GM18867 (cell line): ENCODE measurements around the gene SPN.
"Not testable (repeated sequence)": the region's sequence is repeated elsewhere in the genome, so short reads cannot be mapped to it uniquely, and the experiment has no call there.

ENCODE experiments used
- ATAC-seq: cut with Tn5 transposase; IDR thresholded peaks from one replicate; pipeline ENCODE4 v1.9.1; 2021; ENCODE audit warnings: mild to moderate bottlenecking, moderate library complexity; ENCODE audit not compliant: unreplicated experiment

The SPN gene

DNA sequence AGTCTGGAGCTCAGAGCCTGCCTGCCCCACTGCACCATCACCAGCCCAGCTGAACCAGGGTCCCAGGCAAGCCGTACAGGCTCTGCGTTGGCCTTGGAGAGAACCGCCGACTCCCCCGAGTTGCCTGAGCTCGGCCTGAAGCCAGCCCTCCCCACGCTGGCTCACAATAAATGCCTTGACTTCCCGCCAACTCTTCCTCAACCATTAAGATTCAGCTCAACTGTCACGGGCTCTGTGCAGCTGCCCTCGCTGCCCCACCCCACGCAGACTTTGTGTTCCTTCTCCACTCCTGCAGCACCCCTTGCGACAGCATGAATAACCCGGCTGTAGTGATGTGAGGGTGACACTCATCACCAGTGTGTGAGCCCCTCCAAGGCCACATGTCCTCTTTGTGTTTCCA lies 11.1 kb downstream of the SPN start:
- ATAC-seq: no peak

DNA sequence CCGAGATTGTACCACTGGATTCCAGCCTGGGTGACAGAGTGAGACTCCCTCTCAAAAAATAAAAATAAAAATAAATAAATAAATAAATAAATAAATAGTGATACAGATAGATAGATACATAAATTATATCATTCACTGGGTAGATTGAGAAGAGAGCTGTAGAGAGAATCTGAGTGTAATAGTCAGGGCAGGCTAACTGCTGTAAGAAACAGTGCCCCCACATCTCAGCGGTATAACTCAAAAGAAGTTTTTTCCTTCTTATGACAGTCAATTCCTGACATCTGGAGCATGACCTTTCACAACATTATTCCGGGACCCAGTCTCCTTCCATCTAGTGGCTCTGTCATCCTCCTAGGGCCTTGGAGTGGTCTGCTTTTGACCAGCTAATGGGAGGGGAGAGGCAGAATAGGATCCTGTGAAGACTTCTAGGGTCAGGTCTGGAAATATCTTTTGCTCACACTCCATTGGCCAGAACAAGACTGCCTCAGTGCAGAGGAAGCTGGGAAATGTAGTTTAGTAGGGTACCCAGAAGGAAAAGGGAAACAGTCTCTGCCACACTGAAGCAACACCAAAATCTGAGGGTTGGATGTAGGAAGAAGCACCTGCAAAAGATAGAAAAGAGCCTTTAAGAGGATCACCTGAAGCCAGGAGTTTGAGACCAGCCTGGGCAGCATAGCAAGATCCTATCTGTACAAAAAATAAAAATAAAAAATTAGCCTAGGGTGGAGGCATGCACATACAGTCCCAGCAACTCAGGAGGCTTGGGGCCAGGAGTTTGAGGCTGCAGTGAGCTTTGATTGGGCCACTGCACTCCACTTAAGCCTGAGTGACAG lies 13.0 kb downstream of the SPN start:
- ATAC-seq: no peak

DNA sequence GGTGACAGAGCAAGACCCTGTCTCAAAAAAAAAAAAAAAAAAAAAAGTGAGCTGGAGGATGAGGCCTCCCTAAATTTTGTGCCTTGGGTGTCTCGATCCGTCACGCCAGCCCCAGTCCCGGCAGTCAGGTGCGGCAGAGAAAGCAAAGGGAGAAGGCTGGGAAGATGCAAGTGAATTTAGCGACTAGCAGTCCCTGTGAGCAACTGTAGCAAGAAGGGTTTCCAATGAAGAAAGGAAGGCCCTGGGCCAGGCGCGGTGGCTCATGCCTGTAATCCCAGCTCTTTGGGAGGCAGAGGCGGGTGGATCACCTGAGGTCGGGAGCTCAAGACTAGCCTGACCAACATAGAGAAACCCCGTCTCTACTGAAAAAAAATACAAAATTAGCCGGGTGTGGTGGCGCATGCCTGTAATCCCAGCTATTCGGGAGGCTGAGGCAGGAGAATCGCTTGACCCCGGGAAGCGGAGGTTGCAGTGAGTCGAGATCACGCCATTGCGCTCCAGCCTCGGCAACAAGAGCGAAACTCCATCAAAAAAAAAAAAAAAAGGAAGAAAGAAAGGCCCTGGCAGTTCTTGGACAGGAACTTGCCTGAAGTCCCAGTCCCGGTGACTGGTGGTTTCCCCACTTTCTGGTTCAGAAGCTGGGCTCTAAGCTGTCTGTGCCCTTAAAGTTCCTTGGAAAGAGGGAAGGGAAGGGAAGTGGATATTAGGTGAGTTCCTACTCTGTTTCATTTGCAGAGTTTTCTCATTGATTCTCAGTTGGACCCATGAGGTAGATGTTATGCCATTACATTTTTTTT lies 14.1 kb downstream of the SPN start:
- ATAC-seq: no peak

DNA sequence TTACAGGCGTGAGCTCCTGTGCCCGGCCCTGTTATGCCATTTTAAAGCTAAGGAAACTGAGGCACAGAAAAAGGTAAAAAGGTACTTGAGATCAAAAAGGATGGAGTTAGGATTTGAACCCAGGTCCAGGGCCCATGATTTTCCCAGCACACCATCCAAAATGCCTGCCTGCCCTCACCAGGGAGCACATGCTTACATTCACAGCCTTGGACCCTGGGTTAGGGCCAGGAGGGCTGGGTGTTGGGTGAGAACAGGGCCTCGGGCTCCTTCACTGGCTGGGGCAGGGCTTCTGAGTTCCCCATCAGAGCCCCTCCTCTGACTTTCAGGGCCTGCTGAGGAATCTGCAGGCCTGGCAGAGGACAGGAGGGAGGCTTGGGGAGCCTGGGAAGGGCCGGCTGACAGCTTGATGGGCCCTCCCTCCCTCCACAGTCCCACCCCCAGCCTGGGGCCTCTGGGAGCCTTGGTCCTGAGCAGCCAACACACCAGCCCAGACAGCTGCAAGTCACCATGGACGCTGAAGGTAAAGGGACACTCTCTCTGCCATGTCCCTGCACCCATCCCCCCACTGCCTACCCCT lies 15.7 kb downstream of the SPN start, which contains the start of gene QPRT:
Gene QPRT (plus strand): TSS at position 490 of the 577 bp plus-strand sequence. CDS start 18 bp downstream, at position 508.
- ATAC-seq: no peak

DNA sequence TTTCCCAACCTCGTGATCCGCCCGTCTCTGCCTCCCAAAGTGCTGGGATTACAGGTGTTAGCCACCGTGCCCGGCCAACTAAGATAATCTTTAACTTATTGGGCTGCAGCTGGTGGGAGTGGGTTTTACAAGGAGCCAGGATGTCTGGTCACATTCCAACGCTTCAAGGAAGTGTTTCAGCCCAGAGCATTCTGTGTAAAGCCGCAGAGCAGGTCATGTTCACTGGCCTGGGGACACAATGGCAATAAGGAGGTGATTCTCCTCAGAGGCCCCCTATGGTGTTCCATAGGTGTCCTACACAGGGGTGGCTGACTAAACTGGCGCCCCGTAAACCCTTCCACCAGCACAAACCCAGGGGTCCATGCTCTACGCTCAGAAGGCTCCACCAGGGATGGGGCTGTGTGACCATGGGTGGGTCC lies 17.1 kb downstream of the SPN start:
- no peak for ATAC-seq

DNA sequence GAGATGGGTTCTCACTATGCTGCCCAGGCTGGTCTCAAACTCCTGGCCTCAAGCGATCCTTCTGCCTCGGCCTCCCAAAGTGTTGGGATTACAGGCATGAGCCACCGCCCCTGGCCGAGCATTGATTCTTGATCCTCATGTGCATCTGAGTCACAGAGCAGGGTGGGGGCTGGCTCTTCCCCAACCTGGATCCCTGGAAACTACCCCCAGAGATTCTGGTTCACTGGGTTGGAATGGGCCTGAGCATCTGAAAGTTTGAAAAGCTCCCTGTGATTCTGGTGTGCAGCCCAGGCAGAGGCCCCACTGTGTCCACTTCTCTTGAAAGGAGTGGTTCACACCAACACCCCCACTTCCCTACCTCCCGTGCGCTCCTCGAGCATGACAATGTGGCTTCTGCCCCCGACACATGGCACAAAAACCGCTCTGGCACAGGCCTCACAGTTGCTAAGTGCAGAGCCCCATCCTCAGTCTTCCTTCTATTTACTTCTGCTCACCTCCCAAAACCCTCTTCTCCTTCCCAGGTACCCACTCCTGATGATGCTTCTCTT lies 20.6 kb downstream of the SPN start:
- no peak for ATAC-seq

DNA sequence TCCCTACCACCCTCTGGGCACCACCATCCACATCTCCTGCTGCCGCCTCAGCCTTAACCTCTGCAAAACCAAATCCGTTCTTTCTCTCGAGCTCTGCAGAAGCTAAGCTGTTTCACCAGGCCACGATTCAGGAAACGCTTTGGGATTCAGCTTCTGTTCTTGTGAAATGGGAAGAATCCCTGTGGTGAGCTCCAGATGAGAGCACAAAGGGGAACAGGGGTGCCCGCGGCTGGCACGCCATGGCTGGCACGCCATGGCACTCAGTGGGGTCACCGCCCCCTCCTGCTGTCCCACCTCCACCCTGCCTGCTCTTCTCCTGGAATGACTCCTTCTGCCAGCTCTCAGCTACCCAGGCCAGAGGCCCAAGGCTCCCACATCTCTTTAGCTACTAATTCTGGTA lies 21.6 kb downstream of the SPN start:
- ATAC-seq: no peak

DNA sequence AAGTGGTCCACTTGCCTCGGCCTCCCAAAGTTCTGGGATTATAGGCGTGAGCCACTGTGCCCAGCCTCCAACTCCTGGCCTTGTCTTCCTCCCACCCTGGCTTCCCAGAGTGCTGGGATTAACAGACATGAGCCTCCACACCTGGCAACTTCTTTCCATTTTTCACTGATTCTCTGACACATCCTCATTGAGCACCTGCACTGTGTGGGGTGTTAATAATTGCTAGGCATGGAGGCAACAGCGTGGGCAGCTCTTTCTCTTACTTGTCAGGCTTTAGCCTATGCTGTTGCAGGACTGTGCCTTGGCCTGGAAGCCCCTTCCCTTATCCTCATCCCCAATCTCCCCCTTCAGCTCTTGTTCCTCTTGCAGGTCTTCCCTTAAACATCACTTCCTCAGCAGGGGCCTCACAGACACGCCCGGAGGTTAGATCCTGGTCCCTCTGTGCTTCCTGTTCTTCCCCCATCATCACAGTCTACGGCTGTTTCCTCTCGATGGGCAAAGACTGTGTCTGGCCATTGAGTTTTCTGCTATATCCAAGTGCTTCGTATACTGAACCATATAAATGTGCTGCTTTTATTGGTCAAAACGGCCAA lies 23.8 kb downstream of the SPN start:
- no peak for ATAC-seq

DNA sequence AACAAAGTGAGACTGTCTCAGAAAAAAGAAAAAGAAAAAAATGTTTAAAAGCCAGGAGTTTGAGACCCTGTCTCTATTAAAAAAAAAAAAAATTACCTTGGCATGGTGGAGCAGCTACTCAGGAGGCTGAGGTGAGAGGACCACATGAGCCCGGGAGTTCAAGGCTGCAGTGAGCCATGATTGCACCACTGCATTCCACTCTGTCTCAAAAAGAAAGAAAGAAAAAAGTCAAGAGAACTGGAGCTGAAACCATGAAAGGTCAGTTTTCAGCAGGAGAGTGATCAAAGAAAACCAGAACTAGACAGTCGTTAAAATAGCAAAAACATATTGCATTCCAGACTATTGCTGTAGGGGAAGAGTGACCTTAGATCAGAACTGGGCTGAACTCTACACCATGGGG lies 24.7 kb downstream of the SPN start:
- no peak for ATAC-seq

DNA sequence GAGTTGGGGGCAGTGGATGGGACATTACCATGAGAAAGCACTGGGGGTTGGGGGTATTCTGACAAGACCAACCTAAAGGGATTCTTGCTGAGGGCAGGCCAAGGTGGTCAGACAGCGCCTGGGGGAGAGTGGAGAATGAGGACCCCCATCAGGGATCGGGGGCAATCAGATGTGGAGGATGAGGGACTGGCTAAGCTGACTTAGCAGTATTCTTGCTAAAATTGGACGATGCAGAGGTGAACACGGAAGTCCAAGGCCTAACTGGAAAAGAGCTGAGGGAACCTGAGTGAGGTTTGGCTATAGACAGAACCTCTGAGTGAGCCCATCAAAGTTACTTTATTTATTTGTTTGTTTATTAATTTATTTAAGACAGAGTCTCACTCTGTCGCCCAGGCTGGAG lies 25.1 kb downstream of the SPN start:
- no peak for ATAC-seq

DNA sequence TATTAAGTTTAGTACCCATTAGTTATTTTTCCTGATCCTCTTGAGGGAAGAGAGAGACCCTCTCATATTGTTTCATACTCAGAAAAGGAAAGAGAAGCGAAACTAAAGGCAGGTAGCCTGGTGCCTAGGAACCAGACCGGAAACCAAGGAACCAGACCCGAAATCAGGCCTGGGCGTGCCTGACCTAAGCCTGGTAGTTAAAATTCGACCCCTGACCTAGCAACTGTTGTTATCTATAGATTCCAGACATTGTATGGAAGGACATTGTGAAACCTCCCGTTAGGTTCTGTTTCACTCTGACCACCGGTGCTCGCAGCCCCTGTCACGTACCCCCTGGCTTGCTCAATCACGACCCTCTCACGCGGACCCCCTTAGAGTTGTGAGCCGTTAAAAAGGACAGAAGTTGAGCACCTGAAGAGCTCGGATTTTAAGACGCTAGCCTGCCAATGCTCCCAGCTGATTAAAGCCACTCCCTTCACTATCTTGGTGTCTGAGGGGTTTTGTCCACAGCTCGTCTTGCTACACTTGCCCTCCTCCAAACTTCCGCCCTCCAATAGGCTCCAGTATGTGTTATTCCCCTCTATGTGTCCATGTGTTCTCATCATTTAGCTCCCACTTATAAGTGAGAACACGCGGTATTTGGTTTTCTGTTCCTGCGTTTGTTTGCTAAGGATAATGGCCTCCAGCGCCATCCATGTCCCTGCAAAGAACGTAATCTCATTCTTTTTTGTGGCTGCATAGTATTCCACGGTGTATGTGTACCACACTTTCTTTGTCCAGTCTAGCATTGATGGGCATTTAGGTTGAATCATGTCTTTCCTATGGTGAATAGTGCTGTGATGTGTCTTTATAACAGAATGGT lies 26.7 kb downstream of the SPN start:
- ATAC-seq: not testable (repeated sequence)

DNA sequence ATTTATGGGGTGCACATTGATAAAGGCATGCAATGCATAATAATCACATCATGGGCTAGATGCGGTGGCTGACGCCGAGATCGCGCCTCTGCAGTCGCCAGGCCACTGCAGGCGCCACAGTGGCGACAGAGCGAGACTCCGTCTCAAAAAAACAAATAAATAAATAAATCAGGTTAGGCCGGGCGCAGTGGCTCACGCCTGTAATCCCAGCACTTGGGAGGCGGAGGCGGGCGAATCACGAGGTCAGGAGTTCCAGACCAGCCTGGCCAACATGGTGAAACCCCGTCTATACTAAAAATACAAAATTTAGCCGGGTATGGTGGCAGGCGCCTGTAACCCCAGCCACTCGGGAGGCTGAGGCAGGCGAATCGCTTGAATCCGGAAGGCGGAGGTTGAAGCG lies 29.6 kb downstream of the SPN start:
- not testable (repeated sequence) for ATAC-seq

DNA sequence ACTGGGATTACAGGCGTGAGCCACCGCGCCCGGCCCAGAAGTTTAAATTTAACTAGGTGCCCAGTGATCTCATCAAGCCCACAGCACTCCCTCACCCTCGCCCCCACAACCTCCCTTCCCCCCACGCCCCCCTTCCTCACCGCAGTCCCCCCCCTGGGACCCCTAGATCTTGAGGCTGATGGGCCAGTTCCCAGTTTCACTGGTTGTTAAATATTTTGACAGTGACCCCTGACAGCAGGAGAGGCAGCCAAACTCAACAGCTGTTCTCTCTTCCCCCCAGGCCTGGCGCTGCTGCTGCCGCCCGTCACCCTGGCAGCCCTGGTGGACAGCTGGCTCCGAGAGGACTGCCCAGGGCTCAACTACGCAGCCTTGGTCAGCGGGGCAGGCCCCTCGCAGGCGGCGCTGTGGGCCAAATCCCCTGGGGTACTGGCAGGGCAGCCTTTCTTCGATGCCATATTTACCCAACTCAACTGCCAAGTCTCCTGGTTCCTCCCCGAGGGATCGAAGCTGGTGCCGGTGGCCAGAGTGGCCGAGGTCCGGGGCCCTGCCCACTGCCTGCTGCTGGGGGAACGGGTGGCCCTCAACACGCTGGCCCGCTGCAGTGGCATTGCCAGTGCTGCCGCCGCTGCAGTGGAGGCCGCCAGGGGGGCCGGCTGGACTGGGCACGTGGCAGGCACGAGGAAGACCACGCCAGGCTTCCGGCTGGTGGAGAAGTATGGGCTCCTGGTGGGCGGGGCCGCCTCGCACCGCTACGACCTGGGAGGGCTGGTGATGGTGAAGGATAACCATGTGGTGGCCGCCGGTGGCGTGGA lies 31.5 kb downstream of the SPN start:
- no peak for ATAC-seq

DNA sequence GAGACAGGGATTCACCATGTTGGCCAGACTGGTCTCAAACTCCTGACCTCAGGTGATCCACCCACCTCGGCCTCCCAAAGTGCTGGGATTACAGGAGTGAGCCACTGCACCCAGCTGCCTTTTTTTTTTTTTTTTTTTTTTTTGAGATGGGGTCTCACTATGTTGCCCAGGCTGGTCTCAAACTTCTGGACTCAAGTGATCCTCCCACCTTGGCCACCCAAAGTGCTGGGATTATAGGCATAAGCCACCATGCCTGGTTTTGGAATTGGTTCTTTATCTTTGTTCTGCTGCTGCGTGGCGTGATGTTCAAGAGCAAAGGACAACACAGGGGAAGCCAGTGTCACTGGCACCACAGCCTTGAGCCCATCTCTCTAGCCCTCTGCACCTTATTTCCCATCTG lies 32.6 kb downstream of the SPN start:
- ATAC-seq: not testable (repeated sequence)

DNA sequence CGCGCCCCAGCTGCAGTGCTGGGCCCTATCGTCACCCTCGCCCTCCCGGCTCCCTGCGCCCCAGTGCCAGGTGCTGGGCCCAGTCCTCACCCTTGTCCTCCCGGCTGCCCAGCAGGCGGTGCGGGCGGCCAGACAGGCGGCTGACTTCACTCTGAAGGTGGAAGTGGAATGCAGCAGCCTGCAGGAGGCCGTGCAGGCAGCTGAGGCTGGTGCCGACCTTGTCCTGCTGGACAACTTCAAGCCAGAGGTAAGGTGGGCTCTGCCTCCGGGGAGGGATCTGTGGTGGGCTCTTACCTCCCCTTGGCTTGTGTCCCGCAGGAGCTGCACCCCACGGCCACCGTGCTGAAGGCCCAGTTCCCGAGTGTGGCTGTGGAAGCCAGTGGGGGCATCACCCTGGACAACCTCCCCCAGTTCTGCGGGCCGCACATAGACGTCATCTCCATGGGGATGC lies 33.9 kb downstream of the SPN start:
- ATAC-seq: no peak

DNA sequence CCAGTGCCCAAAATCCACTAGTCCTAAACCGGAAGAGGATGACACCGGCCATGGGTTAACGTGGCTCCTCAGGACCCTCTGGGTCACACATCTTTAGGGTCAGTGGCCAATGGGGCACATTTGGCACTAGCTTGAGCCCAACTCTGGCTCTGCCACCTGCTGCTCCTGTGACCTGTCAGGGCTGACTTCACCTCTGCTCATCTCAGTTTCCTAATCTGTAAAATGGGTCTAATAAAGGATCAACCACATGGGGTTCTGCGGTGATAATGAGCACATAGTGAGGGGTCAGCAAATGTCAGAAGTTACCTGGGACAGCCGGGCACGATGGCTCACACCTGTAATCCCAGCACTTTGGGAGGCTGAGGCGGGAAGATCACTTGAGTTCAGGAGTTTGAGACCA lies 34.3 kb downstream of the SPN start:
- ATAC-seq: no peak

DNA sequence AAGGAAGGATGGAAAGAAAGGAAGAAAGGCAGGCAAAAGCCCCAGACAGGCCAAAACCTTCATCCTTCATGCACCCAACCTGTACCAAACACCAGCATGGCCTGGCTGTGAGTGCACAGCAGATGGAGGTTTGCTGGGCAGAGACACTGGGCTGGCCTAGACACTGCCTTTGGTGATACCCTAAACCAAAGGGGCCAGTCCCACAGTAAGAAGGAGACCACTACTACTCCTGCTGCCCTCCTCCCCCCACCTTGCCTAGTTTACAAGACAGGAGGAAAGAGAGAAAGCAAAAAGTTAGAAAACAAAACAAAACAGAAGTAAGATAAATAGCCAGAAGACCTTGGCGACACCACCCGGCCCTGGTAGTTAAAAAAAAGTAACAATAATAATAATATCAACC lies 35.0 kb downstream of the SPN start:
- ATAC-seq: no peak

DNA sequence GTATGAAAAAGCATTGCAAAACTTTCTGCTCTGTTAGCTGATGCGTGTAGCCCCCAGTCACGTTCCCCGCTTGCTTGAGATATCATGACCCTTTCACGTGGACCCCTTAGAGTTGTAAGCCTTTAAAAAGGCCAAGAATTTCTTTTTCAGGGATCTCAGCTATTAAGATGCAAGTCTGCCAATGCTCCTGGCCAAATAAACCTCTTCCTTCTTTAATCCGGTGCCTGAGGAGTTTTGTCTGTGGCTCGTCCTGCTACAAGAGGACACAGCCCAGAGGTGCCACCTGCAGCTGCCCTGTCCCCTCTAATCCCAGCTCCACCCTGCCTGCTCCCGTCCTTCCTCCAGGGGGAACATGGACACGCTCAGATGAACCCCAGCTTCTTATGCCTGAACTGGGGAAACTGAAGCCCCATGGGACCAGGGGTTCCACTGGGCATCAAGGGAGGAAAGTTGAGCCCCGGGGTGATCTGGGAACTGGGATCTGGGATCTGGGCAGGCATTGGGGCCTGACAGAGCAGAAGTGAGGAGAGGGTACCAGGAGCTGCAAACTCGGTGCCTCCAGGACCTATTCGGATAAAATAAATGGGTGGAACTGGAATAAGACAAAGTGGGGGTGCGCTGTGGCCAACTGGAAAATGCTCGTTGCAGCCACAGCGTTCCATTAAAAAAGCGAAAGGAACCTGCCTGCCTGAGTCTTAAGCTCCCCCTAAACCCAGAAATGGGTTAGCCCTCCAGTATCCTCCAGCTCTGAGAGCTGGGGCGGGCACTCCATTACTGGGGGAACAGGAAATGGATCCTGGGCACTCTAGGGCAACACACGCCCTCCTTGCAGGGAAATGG lies 35.7 kb downstream of the SPN start:
- ATAC-seq: no peak
